PC-3 (cell line): Measurements from ENCODE around the gene SEC14L3. TPM values are rescaled to one million over a fixed set of nuclear protein-coding genes. Genes with fewer than 3 reads are reported as not detected.

Experiments used
- ATAC-seq: fragments of 200-7000 bp; cut with Tn5 transposase; 2 replicates; pipeline ENCODE4 v1.9.1; 2020; ENCODE audit warnings: mild to moderate bottlenecking, moderate library complexity
- BruUV-seq: library from RNA; stranded (reverse); fragments of 400-500 nt; replicated peaks from 2 replicates; lab custom pipeline; 2021; lab: Mats Ljungman, UMichigan
- CTCF ChIA-PET: fragments of 300-600 bp; sonication (Branson Sonifier 250); formaldehyde crosslinking; loops from one replicate; lab custom pipeline; 2022; ENCODE audit warnings: antibody characterized with exemption; lab: Charles Lee
- POLR2A ChIA-PET: fragments of 300-600 bp; sonication (Branson Sonifier 250); formaldehyde crosslinking; loops from one replicate; lab custom pipeline; 2022; ENCODE audit warnings: antibody characterized with exemption; ENCODE audit not compliant: unreplicated experiment; lab: Charles Lee
- DNase-seq: peaks from one replicate; pipeline ENCODE4 v3.0.0-alpha.2; 2015
- H2AFZ ChIP-seq: fragments of 300-600 bp; sonication (generic); 2 replicates; pipeline ENCODE4 v1.6.0; 2016; ENCODE audit warnings: antibody characterized with exemption, low read length
- H3F3A ChIP-seq: fragments of 300-600 bp; sonication (generic); one replicate; pipeline ENCODE4 v1.6.0; 2017; ENCODE audit warnings: antibody characterized with exemption, low read length, control low read depth, mild to moderate bottlenecking; ENCODE audit not compliant: unreplicated experiment
- H3K27ac ChIP-seq: fragments of 300-600 bp; sonication (generic); 2 replicates; pipeline ENCODE4 v1.5.1; 2016; ENCODE audit warnings: mild to moderate bottlenecking, low read length
- H3K27me3 ChIP-seq: fragments of 300-600 bp; sonication (generic); 2 replicates; pipeline ENCODE4 v1.6.1; 2016; ENCODE audit warnings: low read length, mixed read lengths
- H3K36me3 ChIP-seq: fragments of 300-600 bp; sonication (generic); 2 replicates; pipeline ENCODE4 v1.6.1; 2016; ENCODE audit warnings: low read depth, mixed run types, low read length, mixed read lengths
- H3K4me1 ChIP-seq: fragments of 300-600 bp; sonication (generic); 2 replicates; pipeline ENCODE4 v1.5.1; 2016; ENCODE audit warnings: low read length; ENCODE audit not compliant: insufficient read depth
- H3K4me2 ChIP-seq: fragments of 300-600 bp; sonication (generic); 2 replicates; pipeline ENCODE4 v1.6.0; 2016; ENCODE audit warnings: low read length
- H3K4me3 ChIP-seq: fragments of 300-600 bp; sonication (generic); 2 replicates; pipeline ENCODE4 v1.5.1; 2016; ENCODE audit warnings: mild to moderate bottlenecking, low read length, mixed read lengths
- H3K79me2 ChIP-seq: fragments of 300-600 bp; sonication (generic); 2 replicates; pipeline ENCODE4 v1.6.1; 2017; ENCODE audit warnings: low read length, mixed read lengths
- H3K9ac ChIP-seq: fragments of 300-600 bp; sonication (generic); 2 replicates; pipeline ENCODE4 v1.6.0; 2016; ENCODE audit warnings: mild to moderate bottlenecking, low read length
- H3K9me2 ChIP-seq: fragments of 300-600 bp; sonication (generic); replicated peaks from 2 replicates; pipeline ENCODE4 v1.6.1; 2016; ENCODE audit warnings: mixed run types, low read length, mixed read lengths
- H3K9me3 ChIP-seq: fragments of 300-600 bp; sonication (generic); 2 replicates; pipeline ENCODE4 v1.6.1; 2016; ENCODE audit warnings: low read length, mixed read lengths
- H4K20me1 ChIP-seq: fragments of 300-600 bp; sonication (generic); 2 replicates; pipeline ENCODE4 v1.6.1; 2016; ENCODE audit warnings: low read length, mixed read lengths
- CTCF ChIP-seq: fragments of 300-600 bp; sonication (generic); conservative IDR thresholded peaks from 2 replicates; pipeline ENCODE4 v1.5.1; 2017; ENCODE audit warnings: antibody characterized with exemption, low read depth, mild to moderate bottlenecking, low read length
- EZH2 ChIP-seq: fragments of 300-600 bp; sonication (generic); IDR thresholded peaks from one replicate; pipeline ENCODE4 v1.6.1; 2017; ENCODE audit warnings: antibody characterized with exemption, mild to moderate bottlenecking, low read length; ENCODE audit not compliant: unreplicated experiment
- EZH2phosphoT487 ChIP-seq: fragments of 300-600 bp; sonication (generic); IDR thresholded peaks from 2 replicates; pipeline ENCODE4 v1.6.1; 2018; ENCODE audit warnings: mild to moderate bottlenecking, antibody characterized with exemption, low read length, borderline replicate concordance
- intact Hi-C: fragments of 100-400 bp; cut with micrococcal nuclease; formaldehyde crosslinking; loops from 2 replicates; pipeline ENCODE4 v1.9.0; 2023
- total RNA-seq: library from RNA; depleted of rRNA; stranded (reverse); fragments of >200 nt; gene quantifications from 2 replicates; pipeline ENCODE4 v1.2.3, GENCODE V29; 2014

The SEC14L3 gene
- total RNA-seq, 1 experiment from 2014 or later = not detected

DNA sequence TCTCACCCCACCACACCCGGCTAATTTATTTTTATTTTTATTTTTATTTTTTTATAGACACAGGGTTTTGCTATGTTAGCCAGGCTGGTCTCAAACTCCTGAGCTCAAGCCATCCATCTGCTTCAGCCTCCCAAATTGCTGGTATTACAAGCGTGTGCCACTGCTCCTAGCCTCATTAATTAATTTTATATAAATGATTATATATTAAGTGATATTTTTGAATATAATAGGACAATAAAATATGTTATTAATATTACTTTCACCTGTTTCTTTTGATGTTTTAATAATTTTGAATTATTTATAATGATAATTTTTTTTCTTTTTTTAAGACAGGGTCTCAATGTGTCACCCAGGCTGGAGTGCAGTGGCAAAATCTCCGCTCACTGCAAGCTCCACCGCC, 35.9 kb upstream of the SEC14L3 start:
- H3K9me2 ChIP-seq = no peaks in the 10 kb centered on the region
- H3K9ac ChIP-seq = no peak overlapping the region
- no peaks in the 10 kb centered on the region for H3K9me3 ChIP-seq
- no peak overlapping the region for H2AFZ ChIP-seq
- no peak overlapping the region for H3K27ac ChIP-seq
- intact Hi-C loops = no loop called here
- no peaks in the 10 kb centered on the region; the same call in 1 of the 2 replicates for H3K4me1 ChIP-seq
- DNase-seq (no peak), ATAC-seq (no peak)
- no peaks in the 10 kb centered on the region for H3K27me3 ChIP-seq
- ChIA-PET POLR2A (no interaction called here), CTCF (no interaction called here)
- H3K36me3 ChIP-seq = no peaks in the 10 kb centered on the region
- no peak overlapping the region for H3K4me3 ChIP-seq
- no peaks in the 10 kb centered on the region for H3K79me2 ChIP-seq
- TF ChIP-seq EZH2phosphoT487 (no peak), CTCF (no peak), EZH2 (no peak)
- no peak overlapping the region for H3K4me2 ChIP-seq
- H3F3A ChIP-seq = no peaks in the 10 kb centered on the region
- no peaks in the 10 kb centered on the region for H4K20me1 ChIP-seq
- BruUV-seq = no TSS peak

DNA sequence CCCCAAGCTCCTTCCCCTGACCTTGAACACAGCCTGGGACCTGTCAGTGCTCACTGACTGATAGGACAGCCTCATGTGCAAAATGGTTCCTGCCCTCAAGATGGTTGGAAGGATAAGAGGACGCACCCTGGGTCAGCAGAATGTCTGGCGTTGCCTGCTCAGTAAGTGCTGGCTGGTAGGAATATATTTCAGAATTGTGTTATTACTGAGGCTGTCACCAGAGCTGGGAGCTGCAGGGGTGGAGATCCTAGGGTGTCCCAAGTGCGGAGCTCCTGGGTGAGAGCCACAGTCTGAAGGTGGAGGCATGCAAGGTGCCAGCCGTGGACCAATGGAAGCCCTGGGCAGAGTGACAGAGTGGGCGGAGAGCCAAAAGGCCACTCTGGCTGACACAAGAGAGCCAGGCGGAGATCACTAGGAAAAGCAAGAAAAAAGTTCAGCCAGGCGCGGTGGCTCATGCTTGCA, 34.7 kb upstream of the SEC14L3 start:
- CTCF ChIA-PET = no interaction called here
- H3K9me3 ChIP-seq = no peaks in the 10 kb centered on the region
- no peak for ATAC-seq
- DNase-seq = no peak
- no peak for TF ChIP-seq CTCF
- TF ChIP-seq EZH2phosphoT487 = no peak
- no peak overlapping the region for H2AFZ ChIP-seq
- H3K79me2 ChIP-seq = no peaks in the 10 kb centered on the region
- intact Hi-C loops = no loop called here
- no peaks in the 10 kb centered on the region; the same call in 1 of the 2 replicates for H3K4me1 ChIP-seq
- H3F3A ChIP-seq = no peaks in the 10 kb centered on the region
- no peak overlapping the region for H3K27ac ChIP-seq
- BruUV-seq = no TSS peak
- no peaks in the 10 kb centered on the region for H3K36me3 ChIP-seq
- H4K20me1 ChIP-seq = no peaks in the 10 kb centered on the region
- no peaks in the 10 kb centered on the region for H3K27me3 ChIP-seq
- no peaks in the 10 kb centered on the region for H3K9me2 ChIP-seq
- no peak overlapping the region for H3K9ac ChIP-seq
- POLR2A ChIA-PET = no interaction called here
- H3K4me3 ChIP-seq = no peak overlapping the region
- H3K4me2 ChIP-seq = no peak overlapping the region

DNA sequence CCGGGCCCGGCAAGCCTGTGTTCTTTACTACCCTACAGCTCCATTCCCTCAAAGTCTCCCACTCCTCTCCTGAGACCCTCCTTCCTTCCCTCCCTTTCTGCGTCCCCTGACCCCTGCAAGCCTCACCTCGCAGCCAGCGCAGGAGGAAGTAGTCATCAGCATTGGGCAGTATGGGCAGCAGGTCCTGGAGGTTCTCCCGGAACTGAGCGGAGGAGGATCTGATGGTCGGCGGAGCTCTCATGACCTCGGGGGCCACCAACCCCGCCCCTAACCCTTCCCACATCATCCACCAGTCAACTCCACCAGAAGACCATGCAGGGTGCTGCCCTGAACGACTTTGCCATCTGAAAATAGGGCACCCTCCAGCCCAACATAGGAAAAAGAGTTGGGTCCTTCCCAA, 31.7 kb upstream of the SEC14L3 start:
- POLR2A ChIA-PET = no interaction called here
- H3K4me1 ChIP-seq = no peaks in the 10 kb centered on the region; the same call in 1 of the 2 replicates
- no peaks in the 10 kb centered on the region for H4K20me1 ChIP-seq
- BruUV-seq = no TSS peak
- H3K9me2 ChIP-seq = no peaks in the 10 kb centered on the region
- TF ChIP-seq EZH2 = no peak
- TF ChIP-seq EZH2phosphoT487 = no peak
- no peak for TF ChIP-seq CTCF
- H3F3A ChIP-seq = no peaks in the 10 kb centered on the region
- H3K27me3 ChIP-seq = no peaks in the 10 kb centered on the region
- no peak for DNase-seq
- no peak for ATAC-seq
- H3K9ac ChIP-seq = no peak overlapping the region
- no peak overlapping the region for H3K4me3 ChIP-seq
- no peak overlapping the region for H3K27ac ChIP-seq
- no peaks in the 10 kb centered on the region for H3K36me3 ChIP-seq
- H3K79me2 ChIP-seq = no peaks in the 10 kb centered on the region
- CTCF ChIA-PET = no interaction called here
- no peak overlapping the region for H2AFZ ChIP-seq
- H3K4me2 ChIP-seq = no peak overlapping the region
- intact Hi-C loops = no loop called here
- H3K9me3 ChIP-seq = no peaks in the 10 kb centered on the region
